ENCODE data around the gene TM9SF2. TPM values are rescaled to one million over a fixed set of nuclear protein-coding genes. Genes with fewer than 3 reads are reported as not detected.

Gene TM9SF2
- total RNA-seq, 2 experiments from 2014 or later = 37.2 to 38.2 TPM

- ChIA-PET CTCF (interaction anchor here (0.9 kb wide), 1 partner anchor 15 kb away, joined by 3 read pairs; no protein-coding TSS in a partner anchor), POLR2A (interaction anchor here (1.1 kb wide), 1 partner anchor 35 kb away, joined by 3 read pairs; no protein-coding TSS in a partner anchor)
- H3K27me3 ChIP-seq (ENCODE audit: control insufficient read depth in 1 of 2, insufficient read depth in 2 of 2, low read length in 2 of 2) = no peaks in the 10 kb centered on the region
- no peak overlapping the region for H3K4me3 Mint-ChIP-seq
- H3K9me3 ChIP-seq (ENCODE audit: control insufficient read depth in 1 of 2, insufficient read depth in 1 of 2, low read length in 2 of 2) = no peaks in the 10 kb centered on the region
- DNase-seq (no peak), ATAC-seq (ENCODE audit: poor library complexity) (no peak)
- peaks cover 36% of the 10 kb centered on the region for H3K4me1 Mint-ChIP-seq (ENCODE audit: low read depth)
- peaks cover 21% of the 10 kb centered on the region for H3K4me1 ChIP-seq (ENCODE audit: insufficient read depth, low read length)
- H3K27ac ChIP-seq (ENCODE audit: low read depth in 1 of 2, low read length in 2 of 2) = peak overlapping the region; percentile 56 to 75
- H3K36me3 Mint-ChIP-seq (ENCODE audit: low read depth) = no peaks in the 10 kb centered on the region
- H3K27ac Mint-ChIP-seq = peak overlapping the region; percentile 92
- no peaks in the 10 kb centered on the region for H3K9me3 Mint-ChIP-seq
- H3K27me3 Mint-ChIP-seq = peaks cover under 1% of the 10 kb centered on the region
- intact Hi-C loops (cut with DNase I, micrococcal nuclease) = no loop called here
- TF ChIP-seq CTCF (IDR thresholded peaks at IDR 0.05) = no peak
- no peaks in the 10 kb centered on the region for H3K36me3 ChIP-seq (ENCODE audit: insufficient read depth, low read length)
- peak overlapping the region; percentile 20 for H3K4me3 ChIP-seq (ENCODE audit: low read length)
Observed at GRCh38 chr13:99463646-99464397, 37.5 kb upstream of the TM9SF2 start.

GRCh38 chr13:99464441-99464949 is 36.8 kb upstream of the TM9SF2 start:
- peak; percentile 61 for ATAC-seq (ENCODE audit: poor library complexity)
- H3K27ac ChIP-seq (ENCODE audit: low read depth in 1 of 2, low read length in 2 of 2) = peak overlapping the region; percentile 56 to 75
- peaks cover 36% of the 10 kb centered on the region for H3K4me1 Mint-ChIP-seq (ENCODE audit: low read depth)
- peaks cover 21% of the 10 kb centered on the region for H3K4me1 ChIP-seq (ENCODE audit: insufficient read depth, low read length)
- peak in 4 of 14 experiments; percentile 6 to 47 (median 18) for DNase-seq
- ChIA-PET POLR2A (interaction anchor here (1.4 kb wide), 1 partner anchor 36 kb away, joined by 4 read pairs; the partner anchor contains the start of gene TM9SF2), CTCF (no interaction called here)
- no peaks in the 10 kb centered on the region for H3K27me3 ChIP-seq (ENCODE audit: control insufficient read depth in 1 of 2, insufficient read depth in 2 of 2, low read length in 2 of 2)
- no peaks in the 10 kb centered on the region for H3K36me3 Mint-ChIP-seq (ENCODE audit: low read depth)
- H3K9me3 ChIP-seq (ENCODE audit: control insufficient read depth in 1 of 2, insufficient read depth in 1 of 2, low read length in 2 of 2) = no peaks in the 10 kb centered on the region
- intact Hi-C loops (cut with DNase I, micrococcal nuclease) = no loop called here
- no peak for TF ChIP-seq CTCF (IDR thresholded peaks at IDR 0.05)
- peak overlapping the region; percentile 59 for H3K4me3 Mint-ChIP-seq
- H3K4me3 ChIP-seq (ENCODE audit: low read length) = peak overlapping the region; percentile 20
- H3K27me3 Mint-ChIP-seq = peaks cover 7% of the 10 kb centered on the region
- no peaks in the 10 kb centered on the region for H3K9me3 Mint-ChIP-seq
- peak overlapping the region; percentile 92 for H3K27ac Mint-ChIP-seq
- H3K36me3 ChIP-seq (ENCODE audit: insufficient read depth, low read length) = no peaks in the 10 kb centered on the region

- intact Hi-C loops (cut with DNase I, micrococcal nuclease) = no loop called here
- Histone ChIP-seq H3K4me1 (ENCODE audit: insufficient read depth, low read length) (peaks cover 21% of the 10 kb centered on the region), H3K27me3 (ENCODE audit: control insufficient read depth in 1 of 2, insufficient read depth in 2 of 2, low read length in 2 of 2) (no peaks in the 10 kb centered on the region), H3K27ac (ENCODE audit: low read depth in 1 of 2, low read length in 2 of 2) (peak overlapping the region in 1 of 2 donors; percentile 56), H3K9me3 (ENCODE audit: control insufficient read depth in 1 of 2, insufficient read depth in 1 of 2, low read length in 2 of 2) (no peaks in the 10 kb centered on the region), H3K36me3 (ENCODE audit: insufficient read depth, low read length) (no peaks in the 10 kb centered on the region), H3K4me3 (ENCODE audit: low read length) (no peak overlapping the region)
- ATAC-seq (ENCODE audit: poor library complexity) (no peak), DNase-seq (no peak)
- Mint-ChIP-seq H3K27ac (peak overlapping the region; percentile 92), H3K27me3 (peaks cover 9% of the 10 kb centered on the region), H3K9me3 (no peaks in the 10 kb centered on the region), H3K4me3 (no peak overlapping the region), H3K36me3 (ENCODE audit: low read depth) (no peaks in the 10 kb centered on the region), H3K4me1 (ENCODE audit: low read depth) (peaks cover 36% of the 10 kb centered on the region)
- CTCF ChIA-PET = no interaction called here
- no peak for TF ChIP-seq CTCF (IDR thresholded peaks at IDR 0.05)
- POLR2A ChIA-PET = interaction anchor here (1.4 kb wide), 1 partner anchor 36 kb away, joined by 4 read pairs; the partner anchor contains the start of gene TM9SF2
Observed at GRCh38 chr13:99465454-99465853, 35.8 kb upstream of the TM9SF2 start.

Measured in CD4-positive, alpha-beta T cell (primary cell).